Endothelial cell of umbilical vein (primary cell): ENCODE results near the gene DGKD. TPM values are rescaled to one million over a fixed set of nuclear protein-coding genes. Genes with fewer than 3 reads are reported as not detected.

Experiments
- BruUV-seq: library from RNA; stranded (reverse); fragments of 400-500 nt; replicated peaks from 2 replicates; lab custom pipeline; 2021; lab: Mats Ljungman, UMichigan
- CTCF ChIA-PET: fragments of 300-600, 350-600 bp; sonication (Branson Sonifier 250); formaldehyde crosslinking; loops from one replicate; lab custom pipeline; 2021; ENCODE audit warnings: antibody characterized with exemption, inconsistent platforms; lab: Charles Lee
- POLR2A ChIA-PET: fragments of 300-600, 350-600 bp; sonication (Branson Sonifier 250); formaldehyde crosslinking; loops from one replicate; lab custom pipeline; 2021; ENCODE audit warnings: antibody characterized with exemption, inconsistent platforms; lab: Charles Lee
- DNase-seq: peaks from one replicate; pipeline ENCODE4 v3.0.0-alpha.2; 2011; ENCODE audit warnings: low read depth, low spot score
- FAIRE-seq: peaks from 2 replicates; lab custom pipeline; 2011; peaks lifted over from hg19 to GRCh38; lab: Jason Lieb, UNC
- H2AFZ ChIP-seq: 2 replicates; pipeline ENCODE4 v1.6.0; 2012; ENCODE audit warnings: low read depth, low read length, control low read depth, inconsistent platforms
- H3K27ac ChIP-seq: 2 replicates; pipeline ENCODE4 v1.5.1; 2011; ENCODE audit warnings: low read depth, mild to moderate bottlenecking, control low read depth, low read length, moderate library complexity; ENCODE audit not compliant: insufficient read depth
- H3K27me3 ChIP-seq, 2 experiments: 2 replicates each; pipeline versions ENCODE4 v1.6.0 to v1.6.1; 2011; ENCODE audit warnings: low read length in 2 of 2, mixed read lengths in 1 of 2; ENCODE audit not compliant: control insufficient read depth in 2 of 2, insufficient read depth in 2 of 2
- H3K36me3 ChIP-seq, 2 experiments: 2 replicates in 1 of 2; 3 replicates in 1 of 2; pipeline ENCODE4 v1.5.1; 2011; ENCODE audit warnings: low read length in 2 of 2, mild to moderate bottlenecking in 1 of 2, moderate library complexity in 1 of 2; ENCODE audit not compliant: control insufficient read depth in 2 of 2, insufficient read depth in 2 of 2; ENCODE audit errors: extremely low read depth in 1 of 2
- H3K4me1 ChIP-seq: 3 replicates; pipeline ENCODE4 v1.5.1; 2011; ENCODE audit warnings: mild to moderate bottlenecking, low read length; ENCODE audit not compliant: control insufficient read depth, insufficient read depth; ENCODE audit errors: extremely low read depth
- H3K4me2 ChIP-seq: 2 replicates; pipeline ENCODE4 v1.6.1; 2011; ENCODE audit warnings: low read length, control low read depth, mixed read lengths; ENCODE audit not compliant: insufficient read depth
- H3K4me3 ChIP-seq, 3 experiments: fragments of 200-600 bp in 1 of 3; sonication (generic), shearing (Covaris generic) in 1 of 3; replicated peaks in 1 of 3; 2 replicates each; pipeline ENCODE4 v1.5.1; 2011 to 2016; ENCODE audit warnings: control low read depth in 3 of 3, low read length in 3 of 3, mild to moderate bottlenecking in 2 of 3, inconsistent platforms in 1 of 3, low read depth in 1 of 3, moderate library complexity in 1 of 3; ENCODE audit not compliant: insufficient read depth in 1 of 3
- H3K79me2 ChIP-seq: 2 replicates; pipeline ENCODE4 v1.6.0; 2012; ENCODE audit warnings: low read length, inconsistent platforms; ENCODE audit not compliant: control insufficient read depth, insufficient read depth
- H3K9ac ChIP-seq: replicated peaks from 2 replicates; pipeline ENCODE3; 2011; ENCODE audit warnings: low read length, control low read depth; ENCODE audit not compliant: insufficient read depth; ENCODE audit errors: extremely low read depth
- H3K9me1 ChIP-seq: replicated peaks from 3 replicates; pipeline ENCODE4 v1.6.0; 2011; ENCODE audit warnings: mild to moderate bottlenecking, low read length; ENCODE audit not compliant: control insufficient read depth, insufficient read depth; ENCODE audit errors: extremely low read depth
- H3K9me3 ChIP-seq: replicated peaks from 2 replicates; pipeline ENCODE4 v1.5.1; 2012; ENCODE audit warnings: low read length, inconsistent platforms; ENCODE audit not compliant: control insufficient read depth, insufficient read depth
- H4K20me1 ChIP-seq: replicated peaks from 2 replicates; pipeline ENCODE3; 2011; ENCODE audit warnings: mild to moderate bottlenecking, low read length; ENCODE audit not compliant: control insufficient read depth, insufficient read depth; ENCODE audit errors: extremely low read depth
- EZH2 ChIP-seq: IDR thresholded peaks from 2 replicates; pipeline ENCODE4 v1.6.1; 2012; ENCODE audit warnings: borderline replicate concordance, low read depth, mild to moderate bottlenecking, moderate library complexity, low read length, inconsistent platforms; ENCODE audit not compliant: severe bottlenecking
- FOS ChIP-seq: IDR thresholded peaks from 2 replicates; pipeline ENCODE4 v1.6.1; 2011; ENCODE audit warnings: mild to moderate bottlenecking, low read length, moderate library complexity, borderline replicate concordance; ENCODE audit not compliant: insufficient read depth
- GATA2 ChIP-seq: IDR thresholded peaks from 2 replicates; pipeline ENCODE4 v1.7.0; 2011; ENCODE audit warnings: low read depth, mild to moderate bottlenecking, moderate library complexity, mixed read lengths, low read length; ENCODE audit not compliant: insufficient read length, insufficient read depth
- JUN ChIP-seq: IDR thresholded peaks from 2 replicates; pipeline ENCODE4 v1.6.1; 2011; ENCODE audit warnings: borderline replicate concordance, low read depth; ENCODE audit not compliant: insufficient read length, insufficient read depth
- MYC ChIP-seq: IDR thresholded peaks from one replicate; pipeline ENCODE4 v1.6.1; 2011; ENCODE audit warnings: mild to moderate bottlenecking, low read depth, low read length
- POLR2A ChIP-seq: IDR thresholded peaks from 2 replicates; pipeline ENCODE4 v1.6.1; 2012; ENCODE audit warnings: low read depth, mild to moderate bottlenecking, control low read depth, low read length
- POLR2AphosphoS5 ChIP-seq: IDR thresholded peaks from 2 replicates; pipeline ENCODE4 v1.6.1; 2012; ENCODE audit warnings: low read depth, mild to moderate bottlenecking, control low read depth, low read length, moderate library complexity; ENCODE audit not compliant: insufficient read depth
- dilution Hi-C: fragments of 300-500 bp; cut with MboI; formaldehyde crosslinking; loops from one replicate; pipeline ENCODE4 v1.15.0; 2019; ENCODE audit warnings: low sequenced_read_pairs; ENCODE audit not compliant: extremely low pct_ligation_motif_present
- intact Hi-C: fragments of 100-400 bp; cut with micrococcal nuclease; formaldehyde crosslinking; loops from one replicate; pipeline ENCODE4 v1.10.0; 2022
- polyA plus RNA-seq, 4 experiments: library from polyadenylated mRNA; depleted of rRNA in 3 of 4; stranded (reverse) in 3 of 4; unstranded in 1 of 4; fragments of >200 nt; gene quantifications; 2 replicates each; pipeline versions ENCODE4 v1.2.1 to v1.2.3, GENCODE V29; 2011 to 2012; ENCODE audit warnings: missing spikeins in 1 of 4
- total RNA-seq: library from RNA; stranded (reverse); gene quantifications from 2 replicates; pipeline ENCODE4 v1.2.3, GENCODE V29; 2021
- TF ChIP-seq, protein P1 (sequence below), 2 donors: IDR thresholded peaks; 1 replicate in 1 of 2; 2 replicates in 1 of 2; pipeline ENCODE4 v1.5.1; 2011; ENCODE audit warnings: low read length in 2 of 2, mild to moderate bottlenecking in 2 of 2, moderate library complexity in 2 of 2, control low read depth in 1 of 2, inconsistent platforms in 1 of 2, low read depth in 1 of 2; ENCODE audit not compliant: insufficient read depth in 1 of 2; ENCODE audit errors: extremely low read depth in 1 of 2
- TF ChIP-seq, protein P2 (sequence below): IDR thresholded peaks from 2 replicates; pipeline ENCODE4 v1.6.1; 2011; ENCODE audit not compliant: insufficient read depth, insufficient read length

The DGKD gene
- total and polyA plus RNA-seq, 2 donors (not counting 3 experiments of a cell fraction or from before 2014, with no cell fraction given): 10.8 to 36.6 TPM

- no peak overlapping the region for H3K4me3 ChIP-seq
- H4K20me1 ChIP-seq: no peaks in the 10 kb centered on the region
- no peaks in the 10 kb centered on the region for H3K4me1 ChIP-seq
- FAIRE-seq (no peak), DNase-seq (peak; percentile 25)
- ChIA-PET CTCF (no interaction called here), POLR2A (no interaction called here)
- H3K9ac ChIP-seq: no peak overlapping the region
- TF ChIP-seq, protein P1, sequence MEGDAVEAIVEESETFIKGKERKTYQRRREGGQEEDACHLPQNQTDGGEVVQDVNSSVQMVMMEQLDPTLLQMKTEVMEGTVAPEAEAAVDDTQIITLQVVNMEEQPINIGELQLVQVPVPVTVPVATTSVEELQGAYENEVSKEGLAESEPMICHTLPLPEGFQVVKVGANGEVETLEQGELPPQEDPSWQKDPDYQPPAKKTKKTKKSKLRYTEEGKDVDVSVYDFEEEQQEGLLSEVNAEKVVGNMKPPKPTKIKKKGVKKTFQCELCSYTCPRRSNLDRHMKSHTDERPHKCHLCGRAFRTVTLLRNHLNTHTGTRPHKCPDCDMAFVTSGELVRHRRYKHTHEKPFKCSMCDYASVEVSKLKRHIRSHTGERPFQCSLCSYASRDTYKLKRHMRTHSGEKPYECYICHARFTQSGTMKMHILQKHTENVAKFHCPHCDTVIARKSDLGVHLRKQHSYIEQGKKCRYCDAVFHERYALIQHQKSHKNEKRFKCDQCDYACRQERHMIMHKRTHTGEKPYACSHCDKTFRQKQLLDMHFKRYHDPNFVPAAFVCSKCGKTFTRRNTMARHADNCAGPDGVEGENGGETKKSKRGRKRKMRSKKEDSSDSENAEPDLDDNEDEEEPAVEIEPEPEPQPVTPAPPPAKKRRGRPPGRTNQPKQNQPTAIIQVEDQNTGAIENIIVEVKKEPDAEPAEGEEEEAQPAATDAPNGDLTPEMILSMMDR (IDR thresholded peaks at IDR 0.05; ENCODE audit: extremely low read depth in 1 of 2, insufficient read depth in 1 of 2, low read depth in 1 of 2, low read length in 2 of 2): no peak
- TF ChIP-seq POLR2A (no peak), MYC (no peak), EZH2 (no peak), POLR2AphosphoS5 (no peak), JUN (no peak), FOS (no peak), GATA2 (no peak)
- TF ChIP-seq, protein P2, sequence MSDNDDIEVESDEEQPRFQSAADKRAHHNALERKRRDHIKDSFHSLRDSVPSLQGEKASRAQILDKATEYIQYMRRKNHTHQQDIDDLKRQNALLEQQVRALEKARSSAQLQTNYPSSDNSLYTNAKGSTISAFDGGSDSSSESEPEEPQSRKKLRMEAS: no peak
- H3K79me2 ChIP-seq: no peaks in the 10 kb centered on the region
- H3K27ac ChIP-seq: no peak overlapping the region
- H3K9me3 ChIP-seq: no peaks in the 10 kb centered on the region
- H3K36me3 ChIP-seq: no peaks in the 10 kb centered on the region
- H2AFZ ChIP-seq: peak overlapping the region; percentile 12
- no TSS peak for BruUV-seq
- dilution Hi-C loops: no loop called here
- H3K9me1 ChIP-seq: no peaks in the 10 kb centered on the region
- intact Hi-C loops: no loop called here
- H3K27me3 ChIP-seq: no peaks in the 10 kb centered on the region
- H3K4me2 ChIP-seq: no peak overlapping the region
These were observed 24.7 kb upstream of the DGKD start for GRCh38 chr2:233329489-233330135.
